RPMI8226 (cell line): ENCODE data around the gene CPM.
"Not testable (repeated sequence)": the region's sequence is repeated elsewhere in the genome, so short reads cannot be mapped to it uniquely, and the experiment has no call there.

Experiments
- DNase-seq: peaks from one replicate; pipeline ENCODE4 v3.0.0-alpha.2; 2015

Gene CPM

GRCh38 chr12:68823696-68824095 is 109.3 kb downstream of the CPM start:
- no peak for DNase-seq

GRCh38 chr12:68821357-68822188 is 111.4 kb downstream of the CPM start:
- DNase-seq = no peak

GRCh38 chr12:68819481-68819880 is 113.5 kb downstream of the CPM start:
- not testable (repeated sequence) for DNase-seq

- no peak for DNase-seq
These were observed 116.8 kb downstream of the CPM start for GRCh38 chr12:68815928-68816800.

GRCh38 chr12:68815232-68815927 is 117.6 kb downstream of the CPM start:
- no peak for DNase-seq

- DNase-seq = no peak
These were observed 118.3 kb downstream of the CPM start for GRCh38 chr12:68814490-68815231.

- no peak for DNase-seq
These were observed 119.8 kb downstream of the CPM start for GRCh38 chr12:68813242-68813593.

- DNase-seq = no peak
These were observed 120.3 kb downstream of the CPM start for GRCh38 chr12:68812553-68813241.

GRCh38 chr12:68811573-68811972 is 121.4 kb downstream of the CPM start:
- not testable (repeated sequence) for DNase-seq

GRCh38 chr12:68810027-68810389 is 123.0 kb downstream of the CPM start:
- not testable (repeated sequence) for DNase-seq

GRCh38 chr12:68809190-68810026 is 123.6 kb downstream of the CPM start:
- no peak for DNase-seq

GRCh38 chr12:68808388-68809189 is 124.4 kb downstream of the CPM start:
- DNase-seq = peak; percentile 94

GRCh38 chr12:68807576-68808387 is 125.2 kb downstream of the CPM start, which contains the start of gene MDM2:
Gene MDM2 (plus strand): TSS chr12:68808177. CDS start chr12:68808478, 301 bp downstream.
- peak; percentile 97 for DNase-seq

GRCh38 chr12:68807274-68807575 is 125.7 kb downstream of the CPM start:
- DNase-seq = not testable (repeated sequence)

- DNase-seq = peak; percentile 9
These were observed 126.3 kb downstream of the CPM start for GRCh38 chr12:68806488-68807237.

- DNase-seq = no peak
These were observed 127.3 kb downstream of the CPM start for GRCh38 chr12:68805592-68806120.

- no peak for DNase-seq
These were observed 128.0 kb downstream of the CPM start for GRCh38 chr12:68804657-68805591.
